MM.1S (cell line): ENCODE data around the gene CELA2B.

ENCODE experiments used
- DNase-seq: peaks from one replicate; pipeline ENCODE4 v3.0.0-alpha.2; 2015
- H2AFZ ChIP-seq: fragments of 300-600 bp; sonication (generic); 2 replicates; pipeline ENCODE4 v1.6.0; 2016; ENCODE audit warnings: antibody characterized with exemption, low read length
- H3F3A ChIP-seq: fragments of 300-600 bp; sonication (generic); 2 replicates; pipeline ENCODE4 v1.6.1; 2016; ENCODE audit warnings: mild to moderate bottlenecking, antibody characterized with exemption, low read length, moderate library complexity, mixed read lengths; ENCODE audit not compliant: insufficient read depth
- H3K27ac ChIP-seq: fragments of 300-600 bp; sonication (generic); 2 replicates; pipeline ENCODE4 v1.5.1; 2016; ENCODE audit warnings: mild to moderate bottlenecking, low read length
- H3K27me3 ChIP-seq: fragments of 300-600 bp; sonication (generic); replicated peaks from 2 replicates; pipeline ENCODE4 v1.6.0; 2016; ENCODE audit warnings: low read length; ENCODE audit not compliant: insufficient read depth
- H3K36me3 ChIP-seq: fragments of 300-600 bp; sonication (generic); replicated peaks from 2 replicates; pipeline ENCODE4 v1.6.1; 2016; ENCODE audit warnings: mild to moderate bottlenecking, low read length, mixed read lengths; ENCODE audit not compliant: insufficient read depth
- H3K4me1 ChIP-seq: fragments of 300-600 bp; sonication (generic); 2 replicates; pipeline ENCODE4 v1.6.1; 2016; ENCODE audit warnings: low read length, mixed read lengths
- H3K4me2 ChIP-seq: fragments of 300-600 bp; sonication (generic); 2 replicates; pipeline ENCODE4 v1.6.0; 2016; ENCODE audit warnings: low read depth, low read length
- H3K4me3 ChIP-seq: fragments of 300-600 bp; sonication (generic); 2 replicates; pipeline ENCODE4 v1.5.1; 2016; ENCODE audit warnings: low read length, mixed read lengths
- H3K79me2 ChIP-seq: fragments of 300-600 bp; sonication (generic); 2 replicates; pipeline ENCODE4 v1.6.1; 2016; ENCODE audit warnings: mixed run types, low read length, mixed read lengths
- H3K9ac ChIP-seq: fragments of 300-600 bp; sonication (generic); 2 replicates; pipeline ENCODE4 v1.6.1; 2016; ENCODE audit warnings: low read length, mixed read lengths
- H3K9me2 ChIP-seq: fragments of 300-600 bp; sonication (generic); replicated peaks from 2 replicates; pipeline ENCODE4 v1.6.1; 2016; ENCODE audit warnings: mild to moderate bottlenecking, low read length, mixed read lengths; ENCODE audit not compliant: insufficient read depth
- H3K9me3 ChIP-seq: fragments of 300-600 bp; sonication (generic); replicated peaks from 2 replicates; pipeline ENCODE4 v1.6.1; 2016; ENCODE audit warnings: mild to moderate bottlenecking, low read length, mixed read lengths; ENCODE audit not compliant: insufficient read depth
- H4K20me1 ChIP-seq: fragments of 300-600 bp; sonication (generic); 2 replicates; pipeline ENCODE4 v1.6.1; 2016; ENCODE audit warnings: mild to moderate bottlenecking, low read length, moderate library complexity, mixed read lengths; ENCODE audit not compliant: insufficient read depth
- CTCF ChIP-seq: fragments of 300-600 bp; sonication (generic); IDR thresholded peaks from 2 replicates; pipeline ENCODE4 v1.5.1; 2016; ENCODE audit warnings: antibody characterized with exemption, low read length, mixed read lengths
- EZH2 ChIP-seq: fragments of 300-600 bp; sonication (generic); optimal IDR thresholded peaks from 2 replicates; pipeline ENCODE3; 2017; ENCODE audit warnings: low read depth, mild to moderate bottlenecking, antibody characterized with exemption, low read length, mixed read lengths
- EZH2phosphoT487 ChIP-seq: fragments of 300-600 bp; sonication (generic); IDR thresholded peaks from 2 replicates; pipeline ENCODE4 v1.6.1; 2018; ENCODE audit warnings: antibody characterized with exemption, low read length

CELA2B gene

GRCh38 chr1:15428815-15429435 lies 47.0 kb upstream of the CELA2B start:
- no peak for DNase-seq
- Histone ChIP-seq H3K27me3 (no peaks in the 10 kb centered on the region), H3K27ac (no peak overlapping the region), H3K4me2 (no peak overlapping the region), H3K9ac (no peak overlapping the region), H4K20me1 (no peaks in the 10 kb centered on the region), H3K9me3 (no peaks in the 10 kb centered on the region), H2AFZ (no peak overlapping the region), H3K36me3 (no peaks in the 10 kb centered on the region), H3K4me1 (no peaks in the 10 kb centered on the region), H3K4me3 (no peak overlapping the region), H3K79me2 (no peaks in the 10 kb centered on the region), H3F3A (no peaks in the 10 kb centered on the region), H3K9me2 (no peaks in the 10 kb centered on the region)
- TF ChIP-seq EZH2phosphoT487 (no peak), CTCF (no peak)

GRCh38 chr1:15429701-15430149 lies 46.2 kb upstream of the CELA2B start:
- no peak overlapping the region for H3K4me3 ChIP-seq
- H4K20me1 ChIP-seq: no peaks in the 10 kb centered on the region
- H3K9me3 ChIP-seq: no peaks in the 10 kb centered on the region
- no peak overlapping the region for H2AFZ ChIP-seq
- H3K79me2 ChIP-seq: no peaks in the 10 kb centered on the region
- H3K9me2 ChIP-seq: no peaks in the 10 kb centered on the region
- H3F3A ChIP-seq: no peaks in the 10 kb centered on the region
- no peaks in the 10 kb centered on the region for H3K27me3 ChIP-seq
- H3K9ac ChIP-seq: no peak overlapping the region
- TF ChIP-seq CTCF (no peak), EZH2phosphoT487 (no peak)
- DNase-seq: no peak
- no peak overlapping the region for H3K27ac ChIP-seq
- H3K36me3 ChIP-seq: no peaks in the 10 kb centered on the region
- H3K4me2 ChIP-seq: no peak overlapping the region
- no peaks in the 10 kb centered on the region for H3K4me1 ChIP-seq

DNA sequence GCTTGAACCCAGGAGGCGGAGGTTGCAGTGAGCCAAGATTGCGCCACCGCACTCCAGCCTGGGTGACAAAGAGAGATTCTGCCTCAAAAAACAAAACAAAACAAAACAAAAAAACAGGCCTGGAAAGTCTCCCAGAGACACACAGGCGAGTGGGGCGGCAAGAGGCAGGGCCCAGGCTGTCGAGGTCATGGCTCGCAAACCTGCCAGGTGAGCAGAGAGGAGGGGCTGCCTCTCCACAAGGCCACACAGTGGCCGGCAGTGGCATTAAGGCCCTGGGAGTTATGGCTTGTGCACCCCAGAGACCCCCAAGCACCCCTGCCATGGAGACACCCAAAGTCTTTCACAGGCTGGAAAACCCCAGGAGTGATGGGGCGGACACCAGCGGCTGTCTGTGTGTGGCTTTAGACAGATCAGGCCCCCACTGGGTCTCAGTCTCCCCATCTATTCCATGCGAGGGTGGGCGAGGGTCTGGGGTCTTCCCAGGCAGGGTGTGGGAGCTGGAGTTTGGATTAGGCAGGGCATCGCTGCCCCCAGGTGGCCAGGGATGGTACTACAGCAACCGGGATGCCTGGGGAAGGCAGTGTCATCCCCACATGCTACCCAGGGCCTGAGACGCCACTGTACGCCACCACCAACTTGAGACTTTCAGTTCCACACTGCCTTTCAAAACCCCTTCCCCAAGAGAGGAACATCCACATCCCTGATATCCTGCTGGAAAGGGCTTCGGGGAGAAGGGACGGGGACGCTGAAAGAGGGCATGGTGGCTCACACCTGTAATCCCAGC lies 44.9 kb upstream of the CELA2B start:
- Histone ChIP-seq H3K79me2 (no peaks in the 10 kb centered on the region), H3K4me2 (no peak overlapping the region), H3F3A (no peaks in the 10 kb centered on the region), H4K20me1 (no peaks in the 10 kb centered on the region), H3K9me2 (no peaks in the 10 kb centered on the region), H3K4me1 (no peaks in the 10 kb centered on the region), H3K27me3 (no peaks in the 10 kb centered on the region), H3K9me3 (no peaks in the 10 kb centered on the region), H3K27ac (no peak overlapping the region), H3K36me3 (no peaks in the 10 kb centered on the region), H3K4me3 (no peak overlapping the region), H2AFZ (no peak overlapping the region), H3K9ac (no peak overlapping the region)
- TF ChIP-seq EZH2phosphoT487 (no peak), CTCF (peak; percentile 96), EZH2 (no peak)
- peak; percentile 30 for DNase-seq
